ENCODE measurements around the gene TRIM10. TPM values are rescaled to one million over a fixed set of nuclear protein-coding genes. Genes with fewer than 3 reads are reported as not detected.
"Not testable (repeated sequence)": the region's sequence is repeated elsewhere in the genome, so short reads cannot be mapped to it uniquely, and the experiment has no call there.

Gene TRIM10
- polyA plus RNA-seq, 4 donors = 0.29 to 1.3 (median 0.37) TPM

- no peak for DNase-seq (ENCODE audit: low read depth in 4 of 4, low spot score in 2 of 4)
Observed at GRCh38 chr6:30154709-30155519, 6.1 kb downstream of the TRIM10 start.

GRCh38 chr6:30154061-30154460 lies 7.0 kb downstream of the TRIM10 start:
- DNase-seq (ENCODE audit: low read depth in 4 of 4, low spot score in 2 of 4) = no peak

GRCh38 chr6:30152910-30153610 lies 8.0 kb downstream of the TRIM10 start:
- no peak for DNase-seq (ENCODE audit: low read depth in 4 of 4, low spot score in 2 of 4)

- DNase-seq (ENCODE audit: low read depth in 4 of 4, low spot score in 2 of 4) = no peak
Observed at GRCh38 chr6:30152016-30152673, 8.9 kb downstream of the TRIM10 start.

GRCh38 chr6:30151580-30151979 lies 9.4 kb downstream of the TRIM10 start:
- DNase-seq (ENCODE audit: low read depth in 4 of 4, low spot score in 2 of 4) = no peak

GRCh38 chr6:30150671-30151395 lies 10.2 kb downstream of the TRIM10 start:
- DNase-seq (ENCODE audit: low read depth in 4 of 4, low spot score in 2 of 4) = no peak

- DNase-seq (ENCODE audit: low read depth in 4 of 4, low spot score in 2 of 4) = no peak
Observed at GRCh38 chr6:30149858-30150550, 11.0 kb downstream of the TRIM10 start.

GRCh38 chr6:30149234-30149633 lies 11.8 kb downstream of the TRIM10 start:
- DNase-seq (ENCODE audit: low read depth in 4 of 4, low spot score in 2 of 4) = no peak

- DNase-seq (ENCODE audit: low read depth in 4 of 4, low spot score in 2 of 4) = no peak
Observed at GRCh38 chr6:30147096-30147495, 13.9 kb downstream of the TRIM10 start.

- no peak for DNase-seq (ENCODE audit: low read depth in 4 of 4, low spot score in 2 of 4)
Observed at GRCh38 chr6:30145818-30146217, 15.2 kb downstream of the TRIM10 start.

GRCh38 chr6:30144811-30145210 lies 16.2 kb downstream of the TRIM10 start:
- DNase-seq (ENCODE audit: low read depth in 4 of 4, low spot score in 2 of 4) = no peak

GRCh38 chr6:30143780-30144179 lies 17.2 kb downstream of the TRIM10 start:
- DNase-seq (ENCODE audit: low read depth in 4 of 4, low spot score in 2 of 4) = no peak

- no peak for DNase-seq (ENCODE audit: low read depth in 4 of 4, low spot score in 2 of 4)
Observed at GRCh38 chr6:30142665-30143064, 18.3 kb downstream of the TRIM10 start.

- DNase-seq (ENCODE audit: low read depth in 4 of 4, low spot score in 2 of 4) = not testable (repeated sequence)
Observed at GRCh38 chr6:30140240-30140639, 20.8 kb downstream of the TRIM10 start.

- no peak for DNase-seq (ENCODE audit: low read depth in 4 of 4, low spot score in 2 of 4)
Observed at GRCh38 chr6:30136570-30137286, 24.3 kb downstream of the TRIM10 start.

GRCh38 chr6:30135757-30136156 lies 25.3 kb downstream of the TRIM10 start, which contains the start of gene TRIM40:
Gene TRIM40 (plus strand): TSS chr6:30136140. CDS start chr6:30137037, 897 bp downstream.
- no peak for DNase-seq (ENCODE audit: low read depth in 4 of 4, low spot score in 2 of 4)

- no peak for DNase-seq (ENCODE audit: low read depth in 4 of 4, low spot score in 2 of 4)
Observed at GRCh38 chr6:30135147-30135546, 25.9 kb downstream of the TRIM10 start.

- DNase-seq (ENCODE audit: low read depth in 4 of 4, low spot score in 2 of 4) = no peak
Observed at GRCh38 chr6:30131947-30132497, 29.0 kb downstream of the TRIM10 start.
